Activated naive CD8-positive, alpha-beta T cell treated with anti-CD3 and anti-CD28 coated beads, Interleukin-2, amount 10 ng/mL, durations not matched to agents 7 days and 5 days (primary cell): ENCODE results near the gene SNCG. TPM values are rescaled to one million over a fixed set of nuclear protein-coding genes. Genes with fewer than 3 reads are reported as not detected.
"Not testable (repeated sequence)": the region's sequence is repeated elsewhere in the genome, so short reads cannot be mapped to it uniquely, and the experiment has no call there.

Source experiments
- ATAC-seq: fragments of 150-1000 bp; cut with Tn5 transposase; one replicate; pipeline ENCODE4 v1.10.0; 2021; ENCODE audit warnings: low read depth, moderate library complexity
- POLR2A ChIA-PET: fragments of 350-600 bp; sonication (Branson Sonifier 250); formaldehyde crosslinking; loops from one replicate; lab custom pipeline; 2021; ENCODE audit warnings: antibody characterized with exemption; lab: Charles Lee
- DNase-seq: peaks from one replicate; pipeline ENCODE4 v3.0.0; 2021
- H3K27ac Mint-ChIP-seq: one replicate; pipeline ENCODE4 v1.8.0; 2022; ENCODE audit warnings: mild to moderate bottlenecking, mixed read lengths
- H3K27me3 Mint-ChIP-seq: one replicate; pipeline ENCODE4 v1.8.0; 2022; ENCODE audit warnings: mild to moderate bottlenecking, moderate library complexity, mixed read lengths
- H3K36me3 Mint-ChIP-seq: one replicate; pipeline ENCODE4 v1.8.0; 2021; ENCODE audit warnings: mild to moderate bottlenecking, mixed read lengths
- H3K4me1 Mint-ChIP-seq: one replicate; pipeline ENCODE4 v1.8.0; 2021; ENCODE audit warnings: mixed read lengths
- H3K4me3 Mint-ChIP-seq: one replicate; pipeline ENCODE4 v1.8.0; 2022; ENCODE audit warnings: mild to moderate bottlenecking, moderate library complexity, mixed read lengths
- H3K9me3 Mint-ChIP-seq: one replicate; pipeline ENCODE4 v1.8.0; 2021; ENCODE audit warnings: mixed read lengths
- total RNA-seq, 2 experiments: library from RNA; stranded (reverse); gene quantifications; one replicate each; pipeline ENCODE4 v1.2.3, GENCODE V29; 2021

SNCG gene
- total RNA-seq, 2 experiments from 2014 or later = not detected

GRCh38 chr10:86981716-86982115 is 23.3 kb downstream of the SNCG start:
- no peak for DNase-seq
- no peak overlapping the region for H3K27ac Mint-ChIP-seq
- no peaks in the 10 kb centered on the region for H3K4me1 Mint-ChIP-seq
- POLR2A ChIA-PET = no interaction called here
- no peak for ATAC-seq
- no peaks in the 10 kb centered on the region for H3K36me3 Mint-ChIP-seq
- H3K4me3 Mint-ChIP-seq = no peak overlapping the region
- no peaks in the 10 kb centered on the region for H3K9me3 Mint-ChIP-seq
- H3K27me3 Mint-ChIP-seq = peaks cover 21% of the 10 kb centered on the region

GRCh38 chr10:86984498-86984897 is 26.1 kb downstream of the SNCG start:
- H3K36me3 Mint-ChIP-seq, H3K27ac Mint-ChIP-seq, ATAC-seq, POLR2A ChIA-PET, H3K4me1 Mint-ChIP-seq, DNase-seq, H3K4me3 Mint-ChIP-seq, H3K9me3 Mint-ChIP-seq: not testable (repeated sequence)
- peaks cover 26% of the 10 kb centered on the region for H3K27me3 Mint-ChIP-seq

- POLR2A ChIA-PET = no interaction called here
- ATAC-seq (no peak), DNase-seq (no peak)
- no peak overlapping the region for H3K27ac Mint-ChIP-seq
- H3K4me3 Mint-ChIP-seq = no peak overlapping the region
- peaks cover 20% of the 10 kb centered on the region for H3K27me3 Mint-ChIP-seq
- H3K36me3 Mint-ChIP-seq = no peaks in the 10 kb centered on the region
- no peaks in the 10 kb centered on the region for H3K9me3 Mint-ChIP-seq
- no peaks in the 10 kb centered on the region for H3K4me1 Mint-ChIP-seq
These were observed 30.1 kb downstream of the SNCG start for GRCh38 chr10:86988520-86988919.

- peaks cover 22% of the 10 kb centered on the region for H3K27me3 Mint-ChIP-seq
- POLR2A ChIA-PET, ATAC-seq, H3K36me3 Mint-ChIP-seq, H3K9me3 Mint-ChIP-seq, H3K27ac Mint-ChIP-seq, H3K4me3 Mint-ChIP-seq, DNase-seq, H3K4me1 Mint-ChIP-seq: not testable (repeated sequence)
These were observed 33.0 kb downstream of the SNCG start for GRCh38 chr10:86991362-86991761.

- Mint-ChIP-seq H3K9me3 (no peaks in the 10 kb centered on the region), H3K27me3 (peaks cover 24% of the 10 kb centered on the region), H3K27ac (no peak overlapping the region), H3K36me3 (no peaks in the 10 kb centered on the region), H3K4me3 (no peak overlapping the region), H3K4me1 (no peaks in the 10 kb centered on the region)
- ATAC-seq (no peak), DNase-seq (no peak)
- POLR2A ChIA-PET = no interaction called here
These were observed 34.1 kb downstream of the SNCG start for GRCh38 chr10:86992456-86992855.

GRCh38 chr10:86992929-86993328 is 34.5 kb downstream of the SNCG start:
- Mint-ChIP-seq H3K9me3 (no peaks in the 10 kb centered on the region), H3K4me1 (no peaks in the 10 kb centered on the region), H3K4me3 (no peak overlapping the region), H3K27ac (no peak overlapping the region), H3K36me3 (no peaks in the 10 kb centered on the region), H3K27me3 (peaks cover 27% of the 10 kb centered on the region)
- ATAC-seq (no peak), DNase-seq (no peak)
- POLR2A ChIA-PET = no interaction called here

GRCh38 chr10:86999802-87000403 is 41.5 kb downstream of the SNCG start:
- POLR2A ChIA-PET, H3K36me3 Mint-ChIP-seq, H3K27ac Mint-ChIP-seq, H3K4me3 Mint-ChIP-seq, DNase-seq, H3K27me3 Mint-ChIP-seq, H3K4me1 Mint-ChIP-seq, H3K9me3 Mint-ChIP-seq, ATAC-seq: not testable (repeated sequence)

- ATAC-seq (no peak), DNase-seq (no peak)
- Mint-ChIP-seq H3K9me3 (no peaks in the 10 kb centered on the region), H3K36me3 (no peaks in the 10 kb centered on the region), H3K27ac (no peak overlapping the region), H3K4me1 (no peaks in the 10 kb centered on the region), H3K4me3 (no peak overlapping the region), H3K27me3 (peaks cover 5% of the 10 kb centered on the region)
- POLR2A ChIA-PET = no interaction called here
These were observed 42.1 kb downstream of the SNCG start for GRCh38 chr10:87000491-87000890.

- H3K27me3 Mint-ChIP-seq, ATAC-seq, H3K36me3 Mint-ChIP-seq, H3K4me1 Mint-ChIP-seq, H3K9me3 Mint-ChIP-seq, DNase-seq, H3K27ac Mint-ChIP-seq, POLR2A ChIA-PET, H3K4me3 Mint-ChIP-seq: not testable (repeated sequence)
These were observed 48.7 kb downstream of the SNCG start for GRCh38 chr10:87007124-87007523.

GRCh38 chr10:87007674-87008073 is 49.3 kb downstream of the SNCG start:
- POLR2A ChIA-PET = not testable (repeated sequence)

GRCh38 chr10:87008303-87008702 is 49.9 kb downstream of the SNCG start:
- H3K36me3 Mint-ChIP-seq, ATAC-seq, POLR2A ChIA-PET, H3K27ac Mint-ChIP-seq, DNase-seq, H3K4me3 Mint-ChIP-seq, H3K9me3 Mint-ChIP-seq, H3K4me1 Mint-ChIP-seq, H3K27me3 Mint-ChIP-seq: not testable (repeated sequence)

More at GRCh38 chr10:87007674-87008073, 49.3 kb downstream of the SNCG start:
- H3K4me3 Mint-ChIP-seq, H3K4me1 Mint-ChIP-seq, H3K9me3 Mint-ChIP-seq, ATAC-seq, H3K27ac Mint-ChIP-seq, H3K36me3 Mint-ChIP-seq, H3K27me3 Mint-ChIP-seq, DNase-seq: not testable (repeated sequence)

- H3K4me3 Mint-ChIP-seq, POLR2A ChIA-PET, H3K27me3 Mint-ChIP-seq, H3K9me3 Mint-ChIP-seq, H3K4me1 Mint-ChIP-seq, H3K27ac Mint-ChIP-seq, H3K36me3 Mint-ChIP-seq, DNase-seq, ATAC-seq: not testable (repeated sequence)
These were observed 50.8 kb downstream of the SNCG start for GRCh38 chr10:87009134-87009696.
